K562 (cell line): ENCODE measurements around the gene TGM3. TPM values are rescaled to one million over a fixed set of nuclear protein-coding genes. Genes with fewer than 3 reads are reported as not detected.

Source experiments
- ATAC-seq: fragments of 200-7000 bp; cut with Tn5 transposase; 3 replicates; pipeline ENCODE4 v1.9.1; 2020; ENCODE audit warnings: moderate library complexity
- BruUV-seq: library from RNA; stranded (reverse); fragments of 400-500 nt; replicated peaks from 2 replicates; lab custom pipeline; 2021; lab: Mats Ljungman, UMichigan
- CTCF ChIA-PET: fragments of 300-600 bp; formaldehyde crosslinking; extraction: SDS; loops from one replicate; lab custom pipeline; 2021; ENCODE audit warnings: low intra/inter-chr PET ratio; lab: Yijun Ruan, JAX
- POLR2A ChIA-PET: fragments of 300-600, 350-650 bp; sonication (Branson Sonifier 250); formaldehyde crosslinking; extraction: SDS; loops from one replicate; lab custom pipeline; 2021; ENCODE audit warnings: antibody characterized with exemption, inconsistent platforms; lab: Yijun Ruan, JAX
- DNase-seq, 4 experiments: peaks; one replicate each; pipeline versions ENCODE4 v3.0.0 to v3.0.0-alpha.2; 2011 to 2018; ENCODE audit warnings: low spot score in 3 of 4, mixed read lengths in 3 of 4; ENCODE audit errors: extremely low read depth in 1 of 4
- FAIRE-seq: peaks from 2 replicates; lab custom pipeline; 2011; peaks lifted over from hg19 to GRCh38; lab: Jason Lieb, UNC
- H2AFZ ChIP-seq: 2 replicates; pipeline ENCODE4 v1.6.0; 2011; ENCODE audit warnings: low read depth, low read length, control low read depth, inconsistent platforms
- H3K27ac ChIP-seq: fragments of 200-600 bp; 3 replicates; pipeline ENCODE4 v1.8.0; 2011; ENCODE audit warnings: low read depth, mild to moderate bottlenecking, control low read depth, inconsistent platforms, low read length, moderate library complexity, mixed read lengths; ENCODE audit errors: extremely low read depth
- H3K27me3 ChIP-seq, 2 experiments: fragments of 300-600 bp in 1 of 2; 2 replicates in 1 of 2; 3 replicates in 1 of 2; pipeline versions ENCODE4 v1.6.0 to v1.8.0; 2011; ENCODE audit warnings: inconsistent platforms in 2 of 2, low read length in 2 of 2, mild to moderate bottlenecking in 1 of 2, mixed read lengths in 1 of 2, moderate library complexity in 1 of 2; ENCODE audit not compliant: control insufficient read depth in 2 of 2, insufficient read depth in 2 of 2
- H3K36me3 ChIP-seq: fragments of 300-600 bp; 3 replicates; pipeline ENCODE4 v1.8.0; 2011; ENCODE audit warnings: mild to moderate bottlenecking, low read length, inconsistent platforms; ENCODE audit not compliant: control insufficient read depth, insufficient read depth
- H3K4me1 ChIP-seq, 2 experiments: fragments of 200-600 bp in 1 of 2; replicated peaks in 1 of 2; 2 replicates in 1 of 2; 3 replicates in 1 of 2; pipeline versions ENCODE4 v1.5.1 to v1.8.0; 2011; ENCODE audit warnings: inconsistent platforms in 2 of 2, low read length in 2 of 2, mild to moderate bottlenecking in 1 of 2, mixed read lengths in 1 of 2, moderate library complexity in 1 of 2; ENCODE audit not compliant: control insufficient read depth in 2 of 2, insufficient read depth in 2 of 2
- H3K4me2 ChIP-seq: 2 replicates; pipeline ENCODE4 v1.6.1; 2011; ENCODE audit warnings: low read length, control low read depth, inconsistent platforms, mixed read lengths; ENCODE audit not compliant: insufficient read depth
- H3K4me3 ChIP-seq: fragments of 200-600 bp; sonication (generic), shearing (Covaris generic); 2 replicates; pipeline ENCODE4 v1.5.1; 2016; ENCODE audit warnings: control low read depth, inconsistent platforms
- H3K79me2 ChIP-seq: fragments of 200-600 bp; 3 replicates; pipeline ENCODE4 v1.8.0; 2011; ENCODE audit warnings: low read length, inconsistent platforms; ENCODE audit not compliant: control insufficient read depth, insufficient read depth
- H3K9ac ChIP-seq, 2 experiments: 2 replicates each; pipeline versions ENCODE4 v1.6.0 to v1.6.1; 2011; ENCODE audit warnings: low read depth in 2 of 2, low read length in 2 of 2, control low read depth in 1 of 2, inconsistent platforms in 1 of 2, mild to moderate bottlenecking in 1 of 2, mixed read lengths in 1 of 2; ENCODE audit not compliant: insufficient read depth in 1 of 2
- H3K9me1 ChIP-seq: one replicate; pipeline ENCODE4 v1.6.0; 2011; ENCODE audit warnings: inconsistent platforms, mild to moderate bottlenecking, low read length, moderate library complexity; ENCODE audit not compliant: control insufficient read depth, insufficient read depth
- H3K9me3 ChIP-seq: replicated peaks from 2 replicates; pipeline ENCODE4 v1.5.1; 2011; ENCODE audit warnings: low read depth, low read length, inconsistent platforms; ENCODE audit not compliant: control insufficient read depth, insufficient read depth
- H4K20me1 ChIP-seq: replicated peaks from 2 replicates; pipeline ENCODE4 v1.6.1; 2011; ENCODE audit warnings: low read length, inconsistent platforms, mixed read lengths; ENCODE audit not compliant: control insufficient read depth, insufficient read depth
- AFF1 ChIP-seq, 2 experiments: fragments of 450-650 bp; IDR thresholded peaks; 2 replicates each; pipeline ENCODE4 v1.6.1; 2018; ENCODE audit warnings: mild to moderate bottlenecking in 2 of 2, low read depth in 1 of 2; ENCODE audit not compliant: partially characterized antibody in 2 of 2
- WGBS: fragments of 100-300 bp; shearing (Covaris generic); methylation state at CpG from one replicate; pipeline ENCODE4 v1.1.6; 2016; ENCODE audit warnings: low coverage, mixed read lengths; ENCODE audit not compliant: insufficient coverage; ENCODE audit errors: missing lambda C conversion rate; 5-methylcytosine and 5-hydroxymethylcytosine counted together
- in situ Hi-C: fragments of 300-500 bp; cut with MboI; formaldehyde crosslinking; loops from 4 replicates; pipeline ENCODE4 v1.15.0; 2018; ENCODE audit warnings: inconsistent platforms, mixed read lengths
- intact Hi-C: fragments of 100-400 bp; cut with micrococcal nuclease; formaldehyde crosslinking; loops from 2 replicates; pipeline ENCODE4 v1.14.2; 2022
- polyA plus RNA-seq, 8 experiments: library from polyadenylated mRNA; depleted of rRNA in 4 of 8; stranded (reverse) in 5 of 8; unstranded in 3 of 8; fragments of >200 nt; fragmentation: Nextera tagmentation in 2 of 8; fragmentation: Illumina TruSeq in 1 of 8; extraction: Ambion mirVana in 2 of 8; extraction: Trizol in 1 of 8; gene quantifications; 2 replicates each; pipeline versions ENCODE4 v1.2.1 to v1.2.3, GENCODE V29; 2011 to 2014; ENCODE audit warnings: inconsistent platforms in 1 of 8, missing spikeins in 1 of 8
- total RNA-seq, 7 experiments: library from RNA; depleted of rRNA in 6 of 7; stranded (reverse); fragments of >200 nt in 6 of 7; fragmentation: Illumina TruSeq in 2 of 7; extraction: Trizol in 2 of 7; gene quantifications; 2 replicates each; pipeline versions ENCODE4 v1.2.1 to v1.2.3, GENCODE V29; 2011 to 2021; ENCODE audit warnings: low replicate concordance in 1 of 7

TGM3 gene
- total and polyA plus RNA-seq, 9 of the 15 experiments (the other 6 are each of a cell fraction or from before 2014, with no cell fraction given), result not detected

DNA sequence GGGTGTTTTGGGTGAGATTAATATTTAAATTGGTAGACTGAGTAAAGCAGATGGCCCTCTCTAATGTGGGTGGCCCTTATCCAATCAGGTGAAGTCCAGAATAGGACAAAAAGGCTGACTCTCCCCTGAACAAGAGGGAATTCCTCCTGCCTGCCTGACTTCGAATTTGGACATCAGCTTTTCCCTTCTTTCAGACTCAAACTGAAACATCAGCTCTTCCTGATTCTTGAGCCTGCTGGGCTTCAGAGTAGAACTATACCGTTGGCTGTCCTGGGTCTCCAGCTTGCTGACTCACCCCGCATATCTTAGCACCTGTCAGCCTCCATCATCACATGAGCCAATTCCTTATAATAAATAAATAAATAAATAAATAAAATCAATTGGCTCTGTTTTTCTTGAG lies 69.9 kb downstream of the TGM3 start:
- no peak overlapping the region for H2AFZ ChIP-seq
- no peaks in the 10 kb centered on the region for H3K36me3 ChIP-seq
- ATAC-seq, result no peak
- H3K4me1 ChIP-seq, result no peaks in the 10 kb centered on the region
- no peak overlapping the region for H3K9ac ChIP-seq
- no peak for TF ChIP-seq AFF1 (IDR thresholded peaks at IDR 0.05; ENCODE audit: low read depth in 1 of 2, partially characterized antibody in 2 of 2)
- H3K4me2 ChIP-seq, result no peak overlapping the region
- no peaks in the 10 kb centered on the region for H3K79me2 ChIP-seq
- FAIRE-seq, result no peak
- in situ Hi-C loops, result no loop called here
- no peaks in the 10 kb centered on the region for H3K9me3 ChIP-seq
- H3K4me3 ChIP-seq, result no peak overlapping the region
- CTCF ChIA-PET, result no interaction called here
- no peak overlapping the region for H3K27ac ChIP-seq
- H4K20me1 ChIP-seq, result no peaks in the 10 kb centered on the region
- POLR2A ChIA-PET, result interaction anchor here (0.6 kb wide), 1 partner anchor 673 kb away, joined by 4 read pairs; no protein-coding TSS in a partner anchor
- intact Hi-C loops, result no loop called here
- BruUV-seq, result no TSS peak
- DNase-seq, result no peak
- H3K27me3 ChIP-seq, result no peaks in the 10 kb centered on the region; a peak in 1 of 5 replicates
- H3K9me1 ChIP-seq, result no peaks in the 10 kb centered on the region
- WGBS, result 0% methylated on average over 3 of the region's 3 CpGs
